Measurements from ENCODE around the gene INSR. TPM values are rescaled to one million over a fixed set of nuclear protein-coding genes. Genes with fewer than 3 reads are reported as not detected.

The INSR gene
- total and polyA plus RNA-seq, 10 of the 15 experiments (the other 5 are each of a cell fraction or from before 2014, with no cell fraction given): 4.2 to 34.9 (median 13.6) TPM

GRCh38 chr19:7168941-7169340 lies 125.3 kb downstream of the INSR start:
- TF ChIP-seq KAT2A (conservative IDR thresholded peaks at IDR 0.05; ENCODE audit: control insufficient read depth, low read depth, low read length): no peak
- TF ChIP-seq BMI1 (IDR thresholded peaks at IDR 0.05; ENCODE audit: borderline replicate concordance): no peak
- TF ChIP-seq USF2 (IDR thresholded peaks at IDR 0.05; ENCODE audit: borderline replicate concordance, low read depth, low read length): no peak
- TF ChIP-seq ESRRA (IDR thresholded peaks at IDR 0.05; ENCODE audit: low read length): no peak
- TF ChIP-seq ZBTB40 (IDR thresholded peaks at IDR 0.05; ENCODE audit: borderline replicate concordance): no peak
- no peak for TF ChIP-seq NR2C1 (IDR thresholded peaks at IDR 0.05)
- no peak for TF ChIP-seq RCOR1 (conservative IDR thresholded peaks at IDR 0.05; ENCODE audit: low read depth, low read length)
- no peak for TF ChIP-seq POU2F2 (IDR thresholded peaks at IDR 0.05; ENCODE audit: borderline replicate concordance, low read depth, low read length)
- no peak for TF ChIP-seq CREB1 (IDR thresholded peaks at IDR 0.05; ENCODE audit: low read depth)
- no peak for TF ChIP-seq ZNF217 (IDR thresholded peaks at IDR 0.05)
- no peak for TF ChIP-seq NR2F1 (conservative IDR thresholded peaks at IDR 0.05)
- no peak for TF ChIP-seq POLR2AphosphoS2 (IDR thresholded peaks at IDR 0.05; ENCODE audit: low read depth, low read length)
- TF ChIP-seq TCF12 (IDR thresholded peaks at IDR 0.05; ENCODE audit: low read depth, low read length): no peak
- no peak for TF ChIP-seq CTCF (IDR thresholded peaks at IDR 0.05 in 2 of 3, conservative IDR thresholded peaks at IDR 0.05 in 1 of 3; ENCODE audit: control insufficient read depth in 2 of 3, extremely low read depth in 1 of 3, insufficient read depth in 1 of 3, low read depth in 3 of 3, low read length in 3 of 3)
- TF ChIP-seq SP1 (IDR thresholded peaks at IDR 0.05; ENCODE audit: low read depth, low read length): no peak
- 68% methylated on average over 6 of the region's 6 CpGs for WGBS (ENCODE audit: insufficient coverage, insufficient replicate concordance, low lambda C conversion rate, missing lambda C conversion rate)
- Histone ChIP-seq H4K20me1 (ENCODE audit: control insufficient read depth, insufficient read depth) (no peaks in the 10 kb centered on the region), H3K79me2 (ENCODE audit: control insufficient read depth, insufficient read depth, low read length) (no peaks in the 10 kb centered on the region), H3K27me3 (replicated peaks in 1 of 2; ENCODE audit: control insufficient read depth in 2 of 2, insufficient read depth in 2 of 2, low read length in 1 of 2) (no peaks in the 10 kb centered on the region), H3K9me3 (replicated peaks; ENCODE audit: control insufficient read depth, insufficient read depth, low read length) (peaks cover 5% of the 10 kb centered on the region; the same call in 2 of the 3 replicates), H3K27ac (ENCODE audit: control insufficient read depth, insufficient read depth) (no peak overlapping the region), H3K4me1 (ENCODE audit: control insufficient read depth, insufficient read depth, low read length) (no peaks in the 10 kb centered on the region), H3K4me3 (no peak overlapping the region), H3K9ac (ENCODE audit: control insufficient read depth, insufficient read depth, low read length) (no peak overlapping the region), H3K4me2 (ENCODE audit: control insufficient read depth, insufficient read depth) (no peak overlapping the region), H3K36me3 (ENCODE audit: control insufficient read depth in 2 of 2, insufficient read depth in 2 of 2, low read length in 1 of 2) (peaks cover 21 to 25% of the 10 kb centered on the region in 2 experiments), H2AFZ (ENCODE audit: control insufficient read depth, low read depth, low read length) (no peak overlapping the region)
- intact Hi-C loops (cut with micrococcal nuclease; ENCODE audit: unreplicated experiment) (no loop called here), in situ Hi-C loops (cut with MboI) (no loop called here)
- no peak for ATAC-seq
- SMC1A ChIA-PET (ENCODE audit: uncharacterized antibody, unreplicated experiment): no interaction called here
- POLR2A ChIA-PET: interaction anchor here (0.9 kb wide), 1 partner anchor 157 kb away, joined by 4 read pairs; no protein-coding TSS in a partner anchor
- BruUV-seq (replicated peaks): no TSS peak
- no peak for FAIRE-seq
- DNase-seq (ENCODE audit: low read depth, low spot score): no peak
- CTCF ChIA-PET: interaction anchor here (2.1 kb wide), 1 partner anchor 10 kb away, joined by 6 read pairs; no protein-coding TSS in a partner anchor
- RAD21 ChIA-PET (ENCODE audit: unreplicated experiment): no interaction called here

Measured in GM12878 (cell line).